Lung (tissue), 12 donors: ENCODE results near the gene IFT43. TPM values are rescaled to one million over a fixed set of nuclear protein-coding genes. Genes with fewer than 3 reads are reported as not detected.

Source experiments
- ATAC-seq: fragments of 200-7000 bp; cut with Tn5 transposase; one replicate; pipeline ENCODE4 v1.9.1; 2020; ENCODE audit warnings: moderate number of reproducible peaks; ENCODE audit not compliant: insufficient read depth, low FRiP score
- DNase-seq, 3 donors: peaks; one replicate each; pipeline ENCODE4 v3.0.0-alpha.2; 2013 to 2017
- H3K27ac ChIP-seq, 2 donors: one replicate each; pipeline ENCODE4 v1.5.1; 2013; ENCODE audit warnings: mild to moderate bottlenecking in 2 of 2, moderate library complexity in 2 of 2, control low read depth in 1 of 2, inconsistent platforms in 1 of 2, low read depth in 1 of 2, low read length in 1 of 2
- H3K27me3 ChIP-seq, 3 donors: one replicate each; pipeline ENCODE4 v1.5.1; 2013; ENCODE audit warnings: low read length in 2 of 3; ENCODE audit not compliant: control insufficient read depth in 3 of 3, insufficient read depth in 3 of 3
- H3K36me3 ChIP-seq, 4 donors: one replicate each; pipeline ENCODE4 v1.5.1; 2013; ENCODE audit warnings: low read length in 4 of 4, mild to moderate bottlenecking in 1 of 4, moderate library complexity in 1 of 4; ENCODE audit not compliant: control insufficient read depth in 4 of 4, insufficient read depth in 4 of 4
- H3K4me1 ChIP-seq, 5 donors: one replicate each; pipeline ENCODE4 v1.5.1; 2013; ENCODE audit warnings: low read length in 5 of 5, mild to moderate bottlenecking in 2 of 5, moderate library complexity in 1 of 5; ENCODE audit not compliant: control insufficient read depth in 5 of 5, insufficient read depth in 5 of 5
- H3K4me3 ChIP-seq: one replicate; pipeline ENCODE4 v1.5.1; 2013; ENCODE audit warnings: mild to moderate bottlenecking, control low read depth, moderate library complexity
- H3K9ac ChIP-seq, 2 donors: one replicate each; pipeline ENCODE4 v1.5.1; 2013; ENCODE audit warnings: low read length in 2 of 2, control low read depth in 1 of 2; ENCODE audit not compliant: insufficient read depth in 1 of 2
- H3K9me3 ChIP-seq, 4 donors: one replicate each; pipeline ENCODE4 v1.5.1; 2013; ENCODE audit warnings: low read length in 3 of 4, mild to moderate bottlenecking in 1 of 4, moderate library complexity in 1 of 4; ENCODE audit not compliant: control insufficient read depth in 4 of 4, insufficient read depth in 3 of 4
- CTCF ChIP-seq: IDR thresholded peaks from 2 replicates; pipeline ENCODE4 v1.5.1; 2012; ENCODE audit warnings: mild to moderate bottlenecking; ENCODE audit errors: control extremely low read depth, extremely low read depth
- WGBS, 2 donors: extraction: QIAGEN DNeasy Blood & Tissue Kit; methylation state at CpG; one replicate each; pipeline ENCODE4 v1.1.7; 2013; 5-methylcytosine and 5-hydroxymethylcytosine counted together
- polyA plus RNA-seq, 2 donors: library from polyadenylated mRNA; stranded (reverse); fragments of 200-250 nt; gene quantifications; one replicate each; pipeline ENCODE4 v1.2.1, GENCODE V29; 2013
- total RNA-seq, 2 donors: library from RNA; depleted of rRNA in 1 of 2; stranded (reverse); fragments of >200 nt in 1 of 2; gene quantifications; one replicate each; pipeline ENCODE4 v1.2.1, GENCODE V29; 2014 to 2021
- donor health status: control.
- donor health status: control.
- donor health status: Bipolar disorder and iron deficiency.
- donor health status: healthy.
- donor health status: DM: yes; HTN: yes; CAD: no.

IFT43 gene
- total and polyA plus RNA-seq, 4 donors = 35.4 to 51.6 (median 40.4) TPM

- no peak for TF ChIP-seq CTCF
- Histone ChIP-seq H3K4me1 (peaks cover 0 to 7% (median 5%) of the 10 kb centered on the region in 5 donors), H3K27ac (no peak overlapping the region), H3K9me3 (no peaks in the 10 kb centered on the region), H3K36me3 (peaks cover 0 to 9% (median 4%) of the 10 kb centered on the region in 4 donors), H3K9ac (no peak overlapping the region), H3K27me3 (no peaks in the 10 kb centered on the region), H3K4me3 (no peak overlapping the region)
- 44 to 45% methylated on average over 3 of the region's 3 CpGs for WGBS, 2 donors
- no peak for DNase-seq
- no peak for ATAC-seq
Observed at GRCh38 chr14:76055330-76055729, 69.8 kb downstream of the IFT43 start.

- H3K9me3 ChIP-seq = no peaks in the 10 kb centered on the region
- H3K27me3 ChIP-seq = no peaks in the 10 kb centered on the region
- 88 to 92% methylated on average over 8 of the region's 8 CpGs for WGBS, 2 donors
- peaks cover 0 to 9% (median 4%) of the 10 kb centered on the region in 4 donors for H3K36me3 ChIP-seq
- H3K4me3 ChIP-seq = no peak overlapping the region
- DNase-seq = no peak
- TF ChIP-seq CTCF = no peak
- ATAC-seq = no peak
- H3K4me1 ChIP-seq = peaks cover 0 to 5% (median 4%) of the 10 kb centered on the region in 5 donors
- no peak overlapping the region for H3K27ac ChIP-seq
- H3K9ac ChIP-seq = no peak overlapping the region
Observed at GRCh38 chr14:76056128-76056527, 70.6 kb downstream of the IFT43 start.

- H3K9me3 ChIP-seq = no peaks in the 10 kb centered on the region
- H3K4me1 ChIP-seq = peaks cover 0 to 5% (median 0%) of the 10 kb centered on the region in 5 donors
- no peak overlapping the region for H3K9ac ChIP-seq
- H3K36me3 ChIP-seq = peaks cover 0 to 9% (median 7%) of the 10 kb centered on the region in 4 donors
- no peak overlapping the region for H3K4me3 ChIP-seq
- DNase-seq = no peak
- no peak for TF ChIP-seq CTCF
- H3K27me3 ChIP-seq = no peaks in the 10 kb centered on the region
- no peak overlapping the region for H3K27ac ChIP-seq
- 95 to 96% methylated on average over 11 of the region's 11 CpGs for WGBS, 2 donors
- ATAC-seq = no peak
Observed at GRCh38 chr14:76057914-76058313, 72.4 kb downstream of the IFT43 start.

- H3K27me3 ChIP-seq = no peaks in the 10 kb centered on the region
- H3K9ac ChIP-seq = no peak overlapping the region
- H3K4me1 ChIP-seq = no peaks in the 10 kb centered on the region
- WGBS, 2 donors = 92 to 97% methylated on average over 3 of the region's 3 CpGs
- no peak for TF ChIP-seq CTCF
- peaks cover 4 to 28% (median 12%) of the 10 kb centered on the region in 4 donors for H3K36me3 ChIP-seq
- no peak for DNase-seq
- H3K9me3 ChIP-seq = peaks cover 0 to 2% (median under 1%) of the 10 kb centered on the region in 4 donors
- H3K4me3 ChIP-seq = no peak overlapping the region
- ATAC-seq = no peak
- H3K27ac ChIP-seq = no peak overlapping the region
Observed at GRCh38 chr14:76063327-76063726, 77.8 kb downstream of the IFT43 start.
